Upper lobe of left lung (tissue), 6 donors: ENCODE measurements around the gene FBXL17. TPM values are rescaled to one million over a fixed set of nuclear protein-coding genes. Genes with fewer than 3 reads are reported as not detected.

Experiments
- ATAC-seq, 2 donors: fragments of 200-7000 bp; cut with Tn5 transposase; one replicate each; pipeline ENCODE4 v1.9.1; 2022; ENCODE audit warnings: mild to moderate bottlenecking in 2 of 2, moderate library complexity in 2 of 2; ENCODE audit not compliant: low FRiP score in 2 of 2
- DNase-seq, 2 donors: peaks; one replicate each; pipeline ENCODE4 v3.0.0-alpha.2; 2019 to 2020
- H3K27ac ChIP-seq, 4 donors: fragments of 200-600 bp; sonication (generic); one replicate each; pipeline ENCODE4 v1.5.1; 2016 to 2019
- H3K27me3 ChIP-seq, 4 donors: fragments of 200-600 bp; sonication (generic); one replicate each; pipeline ENCODE4 v1.5.1; 2017 to 2019
- H3K36me3 ChIP-seq, 4 donors: fragments of 200-600 bp; sonication (generic); one replicate each; pipeline ENCODE4 v1.5.1; 2016 to 2019
- H3K4me1 ChIP-seq, 4 donors: fragments of 200-600 bp; sonication (generic); one replicate each; pipeline ENCODE4 v1.5.1; 2018 to 2019
- H3K4me3 ChIP-seq, 4 donors: fragments of 200-600 bp; sonication (generic); one replicate each; pipeline ENCODE4 v1.5.1; 2017 to 2019; ENCODE audit warnings: mild to moderate bottlenecking in 2 of 4, moderate library complexity in 1 of 4
- H3K9me3 ChIP-seq, 4 donors: fragments of 200-600 bp; sonication (generic); one replicate each; pipeline ENCODE4 v1.5.1; 2018 to 2019
- CTCF ChIP-seq, 6 experiments: fragments of 450-650 bp in 4 of 6; fragments of 200-600 bp in 2 of 6; sonication (generic) in 2 of 6; IDR thresholded peaks; one replicate each; pipeline ENCODE4 v1.5.1; 2016 to 2019; ENCODE audit warnings: antibody characterized with exemption in 6 of 6
- EP300 ChIP-seq, 4 donors: sonication (generic); formaldehyde crosslinking; IDR thresholded peaks; one replicate each; pipeline ENCODE4 v1.5.1; 2017; ENCODE audit warnings: antibody characterized with exemption in 4 of 4, control low read depth in 2 of 4
- POLR2A ChIP-seq, 4 donors: fragments of 450-650 bp; IDR thresholded peaks; one replicate each; pipeline ENCODE4 v1.5.1; 2016 to 2017; ENCODE audit warnings: antibody characterized with exemption in 4 of 4, mild to moderate bottlenecking in 2 of 4
- POLR2AphosphoS5 ChIP-seq, 2 donors: sonication (generic); formaldehyde crosslinking; IDR thresholded peaks; one replicate each; pipeline ENCODE4 v1.5.1; 2017; ENCODE audit warnings: antibody characterized with exemption in 2 of 2
- WGBS, 2 donors: methylation state at CpG; one replicate each; pipeline ENCODE4 v1.1.5; 2017 to 2018; 5-methylcytosine and 5-hydroxymethylcytosine counted together
- total RNA-seq, 6 donors: library from RNA; depleted of rRNA in 4 of 6; stranded (reverse); fragments of >200 nt in 4 of 6; gene quantifications; one replicate each; pipeline versions ENCODE4 v1.1.0 to v1.2.1, GENCODE V29; 2016 to 2021
- donor health status: DM: no; HTN: no; CAD: no; lungs with moderate emphysema.
- donor health status: DM: no; HTN: yes; CAD: no; lungs with severe emphysema.

Gene FBXL17
- total RNA-seq, 6 donors from 2014 or later: 10.0 to 47.1 (median 16.9) TPM

- Histone ChIP-seq H3K36me3 (peaks cover 0 to 3% (median 0%) of the 10 kb centered on the region in 4 donors), H3K4me3 (no peak overlapping the region), H3K27ac (no peak overlapping the region), H3K9me3 (no peaks in the 10 kb centered on the region), H3K4me1 (peaks cover 0 to 4% (median 0%) of the 10 kb centered on the region in 4 donors), H3K27me3 (no peaks in the 10 kb centered on the region)
- WGBS, 2 donors: 74 to 83% methylated on average over 4 of the region's 4 CpGs
- DNase-seq (no peak), ATAC-seq (no peak)
- TF ChIP-seq EP300 (IDR thresholded peaks at IDR 0.05) (no peak), POLR2AphosphoS5 (IDR thresholded peaks at IDR 0.05) (no peak), CTCF (IDR thresholded peaks at IDR 0.05) (no peak), POLR2A (IDR thresholded peaks at IDR 0.05) (no peak)
Observed at GRCh38 chr5:108146222-108146621, 235.7 kb downstream of the FBXL17 start.

GRCh38 chr5:108145351-108145750, 236.5 kb downstream of the FBXL17 start:
- WGBS, 2 donors: 18 to 32% methylated on average over 1 of the region's 1 CpG
- no peak for ATAC-seq

GRCh38 chr5:108144332-108144731, 237.6 kb downstream of the FBXL17 start:
- 87 to 91% methylated on average over 4 of the region's 4 CpGs for WGBS, 2 donors
- H3K36me3 ChIP-seq: peaks cover 0 to 3% (median 0%) of the 10 kb centered on the region in 4 donors

More at GRCh38 chr5:108145351-108145750, 236.5 kb downstream of the FBXL17 start:
- Histone ChIP-seq H3K27ac (no peak overlapping the region), H3K4me3 (no peak overlapping the region), H3K36me3 (peaks cover 0 to 3% (median 0%) of the 10 kb centered on the region in 4 donors), H3K4me1 (peaks cover 0 to 4% (median 0%) of the 10 kb centered on the region in 4 donors), H3K27me3 (no peaks in the 10 kb centered on the region), H3K9me3 (no peaks in the 10 kb centered on the region)
- no peak for DNase-seq
- no peak for TF ChIP-seq CTCF (IDR thresholded peaks at IDR 0.05)
- no peak for TF ChIP-seq POLR2A (IDR thresholded peaks at IDR 0.05)
- TF ChIP-seq EP300 (IDR thresholded peaks at IDR 0.05): no peak
- no peak for TF ChIP-seq POLR2AphosphoS5 (IDR thresholded peaks at IDR 0.05)

GRCh38 chr5:108143581-108143980, 238.3 kb downstream of the FBXL17 start:
- TF ChIP-seq POLR2AphosphoS5 (IDR thresholded peaks at IDR 0.05) (no peak), CTCF (IDR thresholded peaks at IDR 0.05) (no peak), EP300 (IDR thresholded peaks at IDR 0.05) (no peak), POLR2A (IDR thresholded peaks at IDR 0.05) (no peak)
- no peak for DNase-seq
- Histone ChIP-seq H3K4me1 (peaks cover 0 to 4% (median 0%) of the 10 kb centered on the region in 4 donors), H3K9me3 (no peaks in the 10 kb centered on the region), H3K36me3 (peaks cover 0 to 3% (median 0%) of the 10 kb centered on the region in 4 donors), H3K4me3 (no peak overlapping the region), H3K27ac (no peak overlapping the region), H3K27me3 (no peaks in the 10 kb centered on the region)
- no peak for ATAC-seq

More at GRCh38 chr5:108144332-108144731, 237.6 kb downstream of the FBXL17 start:
- H3K4me1 ChIP-seq: peaks cover 0 to 4% (median 0%) of the 10 kb centered on the region in 4 donors
- no peak overlapping the region for H3K27ac ChIP-seq
- no peak for ATAC-seq
- no peak for DNase-seq
- no peaks in the 10 kb centered on the region for H3K27me3 ChIP-seq
- TF ChIP-seq POLR2AphosphoS5 (IDR thresholded peaks at IDR 0.05): no peak
- TF ChIP-seq CTCF (IDR thresholded peaks at IDR 0.05): no peak
- TF ChIP-seq EP300 (IDR thresholded peaks at IDR 0.05): no peak
- no peak for TF ChIP-seq POLR2A (IDR thresholded peaks at IDR 0.05)
- H3K9me3 ChIP-seq: no peaks in the 10 kb centered on the region
- no peak overlapping the region for H3K4me3 ChIP-seq

GRCh38 chr5:108141676-108142075, 240.2 kb downstream of the FBXL17 start:
- 92 to 96% methylated on average over 2 of the region's 2 CpGs for WGBS, 2 donors
- DNase-seq (no peak), ATAC-seq (no peak)
- Histone ChIP-seq H3K4me1 (peaks cover 0 to 4% (median 0%) of the 10 kb centered on the region in 4 donors), H3K9me3 (no peaks in the 10 kb centered on the region), H3K27ac (no peak overlapping the region), H3K36me3 (no peaks in the 10 kb centered on the region), H3K27me3 (no peaks in the 10 kb centered on the region), H3K4me3 (no peak overlapping the region)
- TF ChIP-seq POLR2A (IDR thresholded peaks at IDR 0.05): no peak
- no peak for TF ChIP-seq CTCF (IDR thresholded peaks at IDR 0.05)
- TF ChIP-seq POLR2AphosphoS5 (IDR thresholded peaks at IDR 0.05): no peak
- TF ChIP-seq EP300 (IDR thresholded peaks at IDR 0.05): no peak
